H1 (cell line): ENCODE data around the gene STARD13. TPM values are rescaled to one million over a fixed set of nuclear protein-coding genes. Genes with fewer than 3 reads are reported as not detected.
"Not testable (repeated sequence)": the region's sequence is repeated elsewhere in the genome, so short reads cannot be mapped to it uniquely, and the experiment has no call there.

Source experiments
- CTCF ChIA-PET: fragments of 300-600 bp; sonication (Branson Sonifier 250); formaldehyde crosslinking; loops from one replicate; lab custom pipeline; 2021; ENCODE audit not compliant: partially characterized antibody; lab: Charles Lee
- POLR2A ChIA-PET: fragments of 300-600 bp; sonication (Branson Sonifier 250); formaldehyde crosslinking; loops from one replicate; lab custom pipeline; 2021; ENCODE audit warnings: inconsistent platforms; ENCODE audit not compliant: partially characterized antibody; lab: Charles Lee
- DNase-seq, 2 experiments: peaks; one replicate each; pipeline versions ENCODE4 v3.0.0 to v3.0.0-alpha.2; 2010 to 2022; ENCODE audit warnings: low spot score in 2 of 2, low read depth in 1 of 2, mixed read lengths in 1 of 2
- FAIRE-seq: peaks from 2 replicates; lab custom pipeline; 2011; peaks lifted over from hg19 to GRCh38; lab: Jason Lieb, UNC
- H2AFZ ChIP-seq: 2 replicates; pipeline ENCODE4 v1.8.1; 2012; ENCODE audit warnings: low read length, inconsistent platforms
- H2AK5ac ChIP-seq: 2 replicates; pipeline ENCODE4 v1.6.1; 2013; ENCODE audit warnings: low read depth, low read length
- H2BK120ac ChIP-seq: replicated peaks from 2 replicates; pipeline ENCODE3; 2013; ENCODE audit warnings: low read depth, low read length, inconsistent platforms
- H2BK12ac ChIP-seq: 2 replicates; pipeline ENCODE4 v1.6.1; 2013; ENCODE audit warnings: low read depth, low read length
- H2BK15ac ChIP-seq: 2 replicates; pipeline ENCODE4 v1.6.1; 2013; ENCODE audit warnings: low read length
- H2BK20ac ChIP-seq: 2 replicates; pipeline ENCODE4 v1.6.1; 2013; ENCODE audit warnings: low read length
- H2BK5ac ChIP-seq: 2 replicates; pipeline ENCODE4 v1.6.1; 2013; ENCODE audit warnings: low read depth, low read length
- H3K14ac ChIP-seq: 2 replicates; pipeline ENCODE4 v1.6.1; 2013; ENCODE audit warnings: inconsistent platforms; ENCODE audit not compliant: insufficient read length
- H3K18ac ChIP-seq: 2 replicates; pipeline ENCODE4 v1.6.1; 2013; ENCODE audit warnings: low read length; ENCODE audit errors: extremely low read depth
- H3K23ac ChIP-seq: 2 replicates; pipeline ENCODE4 v1.6.1; 2013; ENCODE audit warnings: inconsistent platforms; ENCODE audit not compliant: insufficient read length
- H3K23me2 ChIP-seq: 2 replicates; pipeline ENCODE4 v1.6.1; 2013; ENCODE audit warnings: low read depth, low read length
- H3K27ac ChIP-seq: 2 replicates; pipeline ENCODE4 v1.6.1; 2011; ENCODE audit warnings: low read depth, low read length, inconsistent platforms
- H3K27me3 ChIP-seq, 4 experiments: replicated peaks in 1 of 4; 1 replicate in 1 of 4; 2 replicates in 3 of 4; pipeline versions ENCODE4 v1.6.1 to v1.8.1; 2011 to 2013; ENCODE audit warnings: low read length in 3 of 4, mild to moderate bottlenecking in 3 of 4, inconsistent platforms in 2 of 4, mixed read lengths in 2 of 4, moderate library complexity in 1 of 4; ENCODE audit not compliant: control insufficient read depth in 3 of 4, insufficient read depth in 3 of 4; ENCODE audit errors: extremely low read depth in 1 of 4
- H3K36me3 ChIP-seq, 4 experiments: 2 replicates each; pipeline versions ENCODE4 v1.6.1 to v1.8.1; 2011 to 2013; ENCODE audit warnings: mild to moderate bottlenecking in 4 of 4, low read length in 3 of 4, moderate library complexity in 2 of 4, control low read depth in 1 of 4, inconsistent platforms in 1 of 4; ENCODE audit not compliant: insufficient read depth in 4 of 4, control insufficient read depth in 2 of 4
- H3K4ac ChIP-seq: replicated peaks from 2 replicates; pipeline ENCODE3; 2013; ENCODE audit warnings: low read length, low read depth, mixed read lengths, inconsistent platforms; ENCODE audit not compliant: insufficient read length
- H3K4me1 ChIP-seq, 4 experiments: replicated peaks in 1 of 4; 1 replicate in 1 of 4; 2 replicates in 3 of 4; pipeline versions ENCODE4 v1.6.1 to v1.8.1; 2011 to 2013; ENCODE audit warnings: low read length in 3 of 4, inconsistent platforms in 2 of 4, mixed read lengths in 1 of 4; ENCODE audit not compliant: insufficient read depth in 4 of 4, control insufficient read depth in 3 of 4
- H3K4me2 ChIP-seq, 2 experiments: 2 replicates each; pipeline versions ENCODE4 v1.6.1 to v1.8.1; 2011 to 2013; ENCODE audit warnings: low read depth in 2 of 2, low read length in 2 of 2, control low read depth in 1 of 2, inconsistent platforms in 1 of 2, mild to moderate bottlenecking in 1 of 2; ENCODE audit not compliant: insufficient read depth in 1 of 2
- H3K4me3 ChIP-seq, 4 experiments: fragments of 200-600, 300-600 bp in 1 of 4; sonication (generic), shearing (Covaris generic), sonication (Bioruptor Twin) in 1 of 4; 2 replicates each; pipeline versions ENCODE4 v1.5.1 to v1.8.1; 2011 to 2016; ENCODE audit warnings: low read length in 4 of 4, low read depth in 3 of 4, control low read depth in 2 of 4, inconsistent platforms in 2 of 4, mild to moderate bottlenecking in 2 of 4, mixed read lengths in 1 of 4, moderate library complexity in 1 of 4; ENCODE audit not compliant: insufficient read depth in 2 of 4; ENCODE audit errors: extremely low read depth in 1 of 4
- H3K56ac ChIP-seq: replicated peaks from 2 replicates; pipeline ENCODE3; 2013; ENCODE audit warnings: low read depth, mild to moderate bottlenecking, mixed read lengths, low read length, inconsistent platforms; ENCODE audit not compliant: insufficient read length
- H3K79me1 ChIP-seq: 2 replicates; pipeline ENCODE4 v1.6.1; 2013; ENCODE audit warnings: low read depth, low read length, control low read depth
- H3K79me2 ChIP-seq, 2 experiments: 2 replicates each; pipeline versions ENCODE4 v1.6.1 to v1.8.1; 2012 to 2013; ENCODE audit warnings: low read length in 2 of 2, mild to moderate bottlenecking in 2 of 2, inconsistent platforms in 1 of 2; ENCODE audit not compliant: insufficient read depth in 2 of 2, control insufficient read depth in 1 of 2
- H3K9ac ChIP-seq, 4 experiments: replicated peaks in 1 of 4; 1 replicate in 1 of 4; 2 replicates in 3 of 4; pipeline versions ENCODE4 v1.6.1 to v1.8.1; 2011 to 2013; ENCODE audit warnings: low read depth in 3 of 4, low read length in 3 of 4, control low read depth in 2 of 4, mild to moderate bottlenecking in 2 of 4, moderate library complexity in 2 of 4, inconsistent platforms in 1 of 4; ENCODE audit errors: extremely low read depth in 1 of 4
- H3K9me3 ChIP-seq, 2 experiments: 2 replicates each; pipeline versions ENCODE4 v1.6.1 to v1.8.1; 2012 to 2013; ENCODE audit warnings: mild to moderate bottlenecking in 2 of 2, moderate library complexity in 2 of 2, control low read depth in 1 of 2, inconsistent platforms in 1 of 2, low read depth in 1 of 2, low read length in 1 of 2, mixed read lengths in 1 of 2; ENCODE audit not compliant: insufficient read depth in 2 of 2
- H4K20me1 ChIP-seq, 2 experiments: replicated peaks in 1 of 2; 2 replicates each; pipeline versions ENCODE3 to v1.8.1; 2011 to 2013; ENCODE audit warnings: inconsistent platforms in 2 of 2, low read length in 2 of 2, mild to moderate bottlenecking in 1 of 2; ENCODE audit not compliant: insufficient read depth in 2 of 2, control insufficient read depth in 1 of 2
- H4K5ac ChIP-seq: 2 replicates; pipeline ENCODE4 v1.6.1; 2013; ENCODE audit warnings: low read length, low read depth, mixed read lengths, inconsistent platforms; ENCODE audit not compliant: insufficient read length
- H4K8ac ChIP-seq: 2 replicates; pipeline ENCODE4 v1.8.0; 2013; ENCODE audit warnings: mild to moderate bottlenecking, moderate library complexity, low read length, inconsistent platforms; ENCODE audit not compliant: insufficient read depth; ENCODE audit errors: extremely low read depth
- H4K91ac ChIP-seq: replicated peaks from 2 replicates; pipeline ENCODE3; 2013; ENCODE audit warnings: low read length, mixed read lengths, inconsistent platforms; ENCODE audit not compliant: insufficient read length
- ASH2L ChIP-seq: fragments of 200-600, 300-600 bp; sonication (generic); IDR thresholded peaks from one replicate; pipeline ENCODE4 v1.7.1; 2017; ENCODE audit warnings: low read length
- EP300 ChIP-seq, 2 experiments: IDR thresholded peaks; 1 replicate in 1 of 2; 2 replicates in 1 of 2; pipeline ENCODE4 v1.6.1; 2011 to 2012; ENCODE audit warnings: low read depth in 2 of 2, low read length in 2 of 2, mild to moderate bottlenecking in 2 of 2, borderline replicate concordance in 1 of 2, inconsistent platforms in 1 of 2, moderate library complexity in 1 of 2
- HDAC2 ChIP-seq, 2 experiments: fragments of 300-600 bp in 1 of 2; sonication (generic) in 1 of 2; IDR thresholded peaks; 2 replicates each; pipeline ENCODE4 v1.6.1; 2011 to 2012; ENCODE audit warnings: low read depth in 2 of 2, low read length in 2 of 2, mild to moderate bottlenecking in 2 of 2, moderate library complexity in 2 of 2, borderline replicate concordance in 1 of 2, inconsistent platforms in 1 of 2
- NRF1 ChIP-seq: IDR thresholded peaks from 2 replicates; pipeline ENCODE4 v1.6.1; 2011; ENCODE audit warnings: mild to moderate bottlenecking, low read depth, low read length, improper control_type of control experiment
- POLR2A ChIP-seq, 2 experiments: IDR thresholded peaks; 1 replicate in 1 of 2; 2 replicates in 1 of 2; pipeline ENCODE4 v1.6.1; 2011; ENCODE audit warnings: low read depth in 2 of 2, low read length in 2 of 2, mild to moderate bottlenecking in 2 of 2; ENCODE audit errors: control extremely low read depth in 1 of 2
- RNF2 ChIP-seq: fragments of 200-900, 300-1000 bp; sonication (generic); IDR thresholded peaks from 2 replicates; pipeline ENCODE4 v1.7.1; 2016; ENCODE audit warnings: borderline replicate concordance, low read depth, mild to moderate bottlenecking, antibody characterized with exemption, low read length; ENCODE audit not compliant: poor library complexity, severe bottlenecking; ENCODE audit errors: missing control alignments
- SIRT6 ChIP-seq: IDR thresholded peaks from one replicate; pipeline ENCODE4 v1.7.1; 2012; ENCODE audit warnings: low read length, inconsistent platforms
- SP1 ChIP-seq: IDR thresholded peaks from 2 replicates; pipeline ENCODE4 v1.6.1; 2011; ENCODE audit warnings: low read depth, low read length
- SUZ12 ChIP-seq: fragments of 200-600 bp; sonication (generic); IDR thresholded peaks from 2 replicates; pipeline ENCODE4 v1.6.1; 2012; ENCODE audit warnings: mild to moderate bottlenecking, inconsistent platforms, low read length, moderate library complexity, mixed read lengths
- TEAD4 ChIP-seq: IDR thresholded peaks from 2 replicates; pipeline ENCODE4 v1.6.1; 2012; ENCODE audit warnings: low read depth, low read length, inconsistent platforms, mixed read lengths
- ZNF274 ChIP-seq: IDR thresholded peaks from 2 replicates; pipeline ENCODE4 v1.7.0; 2012; ENCODE audit warnings: low read length, borderline replicate concordance; ENCODE audit errors: extremely low read depth
- WGBS, 2 experiments: shearing (Covaris generic) in 1 of 2; methylation state at CpG; one replicate each; pipeline versions ENCODE4 v1.1.6 to v1.1.7; 2013 to 2015; ENCODE audit warnings: low lambda C conversion rate in 2 of 2, mixed read lengths in 2 of 2, inconsistent platforms in 1 of 2, low coverage in 1 of 2, missing lambda C conversion rate in 1 of 2; ENCODE audit not compliant: insufficient replicate concordance in 2 of 2, insufficient coverage in 1 of 2, insufficient read length in 1 of 2; ENCODE audit errors: extremely low coverage in 1 of 2, missing lambda C conversion rate in 1 of 2; 5-methylcytosine and 5-hydroxymethylcytosine counted together
- polyA plus RNA-seq, 7 experiments: library from polyadenylated mRNA; depleted of rRNA in 3 of 7; stranded (reverse) in 5 of 7; unstranded in 2 of 7; fragments of >200 nt in 5 of 7; fragments of 200-250 nt in 2 of 7; gene quantifications; 1 replicate in 5 of 7; 2 replicates in 1 of 7; 4 replicates in 1 of 7; pipeline versions ENCODE4 v1.2.1 to v1.2.3, GENCODE V29; 2011 to 2013; ENCODE audit warnings: missing spikeins in 2 of 7, mixed read lengths in 2 of 7
- total RNA-seq: library from RNA; stranded (reverse); fragmentation: NEBNext Ultra II Directional; extraction: Animal tissue kit (Norgen Biotek cat#: 25700); gene quantifications from 2 replicates; pipeline ENCODE4 v1.2.1, GENCODE V29; 2021

STARD13 gene
- total and polyA plus RNA-seq, 2 of the 8 experiments (the other 6 are each of a cell fraction or from before 2014, with no cell fraction given), result 0.82 to 2.9 TPM

DNA sequence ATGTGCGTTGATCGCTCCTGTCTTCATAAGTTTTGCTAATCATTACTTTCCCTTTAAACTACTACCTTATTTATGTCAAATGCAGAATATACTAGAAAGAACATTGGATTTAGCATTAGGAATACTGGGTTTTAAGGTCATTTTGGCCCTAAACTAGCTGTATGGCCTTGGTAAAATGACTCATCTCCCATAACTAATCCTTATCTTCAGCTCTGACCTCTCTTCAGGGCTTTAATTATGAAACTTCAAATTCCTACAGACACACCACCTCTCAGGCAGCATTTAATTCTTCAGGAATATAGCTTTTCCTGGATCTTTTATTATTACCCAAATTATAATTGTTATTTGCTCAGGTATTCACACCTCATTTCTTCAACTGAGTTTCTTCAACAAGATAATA lies 121.2 kb downstream of the STARD13 start (continued):
- TF ChIP-seq POLR2A (IDR thresholded peaks at IDR 0.05; ENCODE audit: control extremely low read depth in 1 of 2, low read depth in 2 of 2, low read length in 2 of 2), result no peak
- TF ChIP-seq HDAC2 (IDR thresholded peaks at IDR 0.05; ENCODE audit: borderline replicate concordance in 1 of 2, low read depth in 2 of 2, low read length in 2 of 2), result no peak
- TF ChIP-seq ASH2L, result no peak
- no peak for TF ChIP-seq SP1
- TF ChIP-seq SIRT6, result no peak
- TF ChIP-seq NRF1, result no peak
- no peak for TF ChIP-seq EP300 (IDR thresholded peaks at IDR 0.05; ENCODE audit: borderline replicate concordance in 1 of 2, low read depth in 2 of 2, low read length in 2 of 2)
- TF ChIP-seq RNF2, result no peak
- TF ChIP-seq TEAD4, result no peak
- no peak for TF ChIP-seq ZNF274
- no peak for TF ChIP-seq SUZ12

- H3K27ac ChIP-seq, H3K23ac ChIP-seq, DNase-seq, H2BK120ac ChIP-seq, H4K20me1 ChIP-seq, H4K8ac ChIP-seq, H3K79me1 ChIP-seq, H3K23me2 ChIP-seq, H3K4me2 ChIP-seq, H2AFZ ChIP-seq, H3K4ac ChIP-seq, H3K14ac ChIP-seq, H4K91ac ChIP-seq, H3K27me3 ChIP-seq, H3K4me3 ChIP-seq, H4K5ac ChIP-seq, H2BK15ac ChIP-seq, FAIRE-seq, H3K9ac ChIP-seq, H3K36me3 ChIP-seq, H3K4me1 ChIP-seq, H3K18ac ChIP-seq, H3K56ac ChIP-seq, H3K79me2 ChIP-seq, H2BK12ac ChIP-seq, H2AK5ac ChIP-seq, POLR2A ChIA-PET, H2BK5ac ChIP-seq, H2BK20ac ChIP-seq: not testable (repeated sequence)
- 100% methylated on average over 2 of the region's 2 CpGs; no CpG with 5 or more reads in 1 of the 2 experiments for WGBS, 2 experiments
- H3K9me3 ChIP-seq, result peaks cover 7 to 11% of the 10 kb centered on the region in 2 experiments; a peak in 3 of 4 replicates
- CTCF ChIA-PET, result interaction anchor here (0.7 kb wide), 1 partner anchor 8 kb away, joined by 3 read pairs; no protein-coding TSS in a partner anchor
These were observed 122.8 kb downstream of the STARD13 start for GRCh38 chr13:33162725-33163124.
